Lung (tissue), 12 donors: ENCODE measurements around the gene RARG. TPM values are rescaled to one million over a fixed set of nuclear protein-coding genes. Genes with fewer than 3 reads are reported as not detected.

ENCODE experiments used
- ATAC-seq: fragments of 200-7000 bp; cut with Tn5 transposase; one replicate; pipeline ENCODE4 v1.9.1; 2020; ENCODE audit warnings: moderate number of reproducible peaks; ENCODE audit not compliant: insufficient read depth, low FRiP score
- DNase-seq, 3 donors: peaks; one replicate each; pipeline ENCODE4 v3.0.0-alpha.2; 2013 to 2017
- H3K27ac ChIP-seq, 2 donors: one replicate each; pipeline ENCODE4 v1.5.1; 2013; ENCODE audit warnings: mild to moderate bottlenecking in 2 of 2, moderate library complexity in 2 of 2, control low read depth in 1 of 2, inconsistent platforms in 1 of 2, low read depth in 1 of 2, low read length in 1 of 2
- H3K27me3 ChIP-seq, 3 donors: one replicate each; pipeline ENCODE4 v1.5.1; 2013; ENCODE audit warnings: low read length in 2 of 3; ENCODE audit not compliant: control insufficient read depth in 3 of 3, insufficient read depth in 3 of 3
- H3K36me3 ChIP-seq, 4 donors: one replicate each; pipeline ENCODE4 v1.5.1; 2013; ENCODE audit warnings: low read length in 4 of 4, mild to moderate bottlenecking in 1 of 4, moderate library complexity in 1 of 4; ENCODE audit not compliant: control insufficient read depth in 4 of 4, insufficient read depth in 4 of 4
- H3K4me1 ChIP-seq, 5 donors: one replicate each; pipeline ENCODE4 v1.5.1; 2013; ENCODE audit warnings: low read length in 5 of 5, mild to moderate bottlenecking in 2 of 5, moderate library complexity in 1 of 5; ENCODE audit not compliant: control insufficient read depth in 5 of 5, insufficient read depth in 5 of 5
- H3K4me3 ChIP-seq: one replicate; pipeline ENCODE4 v1.5.1; 2013; ENCODE audit warnings: mild to moderate bottlenecking, control low read depth, moderate library complexity
- H3K9ac ChIP-seq, 2 donors: one replicate each; pipeline ENCODE4 v1.5.1; 2013; ENCODE audit warnings: low read length in 2 of 2, control low read depth in 1 of 2; ENCODE audit not compliant: insufficient read depth in 1 of 2
- H3K9me3 ChIP-seq, 4 donors: one replicate each; pipeline ENCODE4 v1.5.1; 2013; ENCODE audit warnings: low read length in 3 of 4, mild to moderate bottlenecking in 1 of 4, moderate library complexity in 1 of 4; ENCODE audit not compliant: control insufficient read depth in 4 of 4, insufficient read depth in 3 of 4
- CTCF ChIP-seq: IDR thresholded peaks from 2 replicates; pipeline ENCODE4 v1.5.1; 2012; ENCODE audit warnings: mild to moderate bottlenecking; ENCODE audit errors: control extremely low read depth, extremely low read depth
- WGBS, 2 donors: extraction: QIAGEN DNeasy Blood & Tissue Kit; methylation state at CpG; one replicate each; pipeline ENCODE4 v1.1.7; 2013; 5-methylcytosine and 5-hydroxymethylcytosine counted together
- polyA plus RNA-seq, 2 donors: library from polyadenylated mRNA; stranded (reverse); fragments of 200-250 nt; gene quantifications; one replicate each; pipeline ENCODE4 v1.2.1, GENCODE V29; 2013
- total RNA-seq, 2 donors: library from RNA; depleted of rRNA in 1 of 2; stranded (reverse); fragments of >200 nt in 1 of 2; gene quantifications; one replicate each; pipeline ENCODE4 v1.2.1, GENCODE V29; 2014 to 2021
- donor health status: control.
- donor health status: control.
- donor health status: Bipolar disorder and iron deficiency.
- donor health status: healthy.
- donor health status: DM: yes; HTN: yes; CAD: no.

The RARG gene
- total and polyA plus RNA-seq, 4 donors = 12.0 to 29.7 (median 21.0) TPM

- WGBS, 2 donors = 12 to 13% methylated on average over 12 of the region's 12 CpGs
- no peak overlapping the region for H3K27ac ChIP-seq
- no peaks in the 10 kb centered on the region for H3K9me3 ChIP-seq
- peak; percentile 84 to 85 (median 84) for DNase-seq
- no peak for ATAC-seq
- peaks cover 4 to 48% (median 22%) of the 10 kb centered on the region in 5 donors for H3K4me1 ChIP-seq
- no peaks in the 10 kb centered on the region for H3K27me3 ChIP-seq
- peak overlapping the region in 1 of 2 donors; percentile 69 for H3K9ac ChIP-seq
- H3K36me3 ChIP-seq = no peaks in the 10 kb centered on the region
- TF ChIP-seq CTCF = no peak
- no peak overlapping the region for H3K4me3 ChIP-seq
Measured at GRCh38 chr12:53234271-53234914, 2.4 kb upstream of the RARG start.

- H3K27me3 ChIP-seq = no peaks in the 10 kb centered on the region
- WGBS, 2 donors = 49 to 71% methylated on average over 7 of the region's 7 CpGs
- ATAC-seq = no peak
- H3K9me3 ChIP-seq = no peaks in the 10 kb centered on the region
- TF ChIP-seq CTCF = no peak
- no peaks in the 10 kb centered on the region for H3K36me3 ChIP-seq
- DNase-seq = peak in 1 of 3 donors; percentile 19
- no peak overlapping the region for H3K27ac ChIP-seq
- no peak overlapping the region for H3K4me3 ChIP-seq
- peaks cover 4 to 50% (median 22%) of the 10 kb centered on the region in 5 donors for H3K4me1 ChIP-seq
- peak overlapping the region in 1 of 2 donors; percentile 69 for H3K9ac ChIP-seq
Measured at GRCh38 chr12:53233671-53234121, 1.7 kb upstream of the RARG start.

DNA sequence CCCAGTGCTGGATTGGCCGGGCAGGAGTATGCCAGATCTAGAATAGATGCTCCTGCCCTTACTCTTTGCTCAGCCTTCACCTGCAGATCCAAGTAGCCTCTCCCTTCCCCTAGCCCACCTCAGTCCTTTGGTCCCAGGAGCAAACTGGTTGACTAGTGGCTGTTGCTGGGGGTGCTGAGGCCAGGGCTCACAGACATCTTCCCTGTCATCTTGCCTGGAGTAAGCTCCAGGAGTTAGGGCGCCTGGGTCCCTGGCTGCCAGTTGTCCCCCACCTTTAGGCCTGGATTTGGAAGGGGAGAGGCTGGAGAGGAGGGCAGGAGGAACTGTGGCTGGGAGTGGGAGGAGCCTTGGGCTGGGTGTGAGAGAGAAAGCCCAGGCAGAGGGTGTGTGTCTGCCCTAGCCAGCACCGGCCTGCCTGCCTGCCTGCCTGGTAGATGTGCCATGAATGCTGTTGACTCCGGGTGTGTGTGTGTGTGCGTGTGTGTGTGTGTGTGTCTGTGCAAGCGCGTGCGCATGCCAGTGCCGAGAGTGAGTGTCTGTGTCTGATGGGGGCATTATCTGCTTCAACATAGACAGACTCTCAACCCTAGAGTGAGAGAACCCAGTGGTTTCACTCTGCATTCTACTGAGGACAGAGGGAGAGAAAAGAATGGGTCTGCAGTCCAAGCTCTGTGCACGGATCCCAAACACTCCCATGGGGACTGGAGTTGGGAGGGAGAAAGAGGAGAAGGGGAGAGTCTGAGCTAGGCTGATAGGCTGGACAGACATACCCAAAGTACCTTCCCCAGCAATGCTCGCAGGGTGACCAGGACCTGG lies 845 bp upstream of the RARG start:
- Histone ChIP-seq H3K9ac (peak overlapping the region in 1 of 2 donors; percentile 6), H3K27me3 (no peaks in the 10 kb centered on the region)
- 28 to 30% methylated on average over 11 of the region's 11 CpGs for WGBS, 2 donors

More for the DNA sequence above, 845 bp upstream of the RARG start:
- Histone ChIP-seq H3K27ac (peak overlapping the region in 1 of 2 donors; percentile 60), H3K4me1 (peaks cover 4 to 50% (median 22%) of the 10 kb centered on the region in 5 donors), H3K36me3 (no peaks in the 10 kb centered on the region), H3K4me3 (no peak overlapping the region), H3K9me3 (no peaks in the 10 kb centered on the region)
- TF ChIP-seq CTCF = no peak
- peak; percentile 56 for ATAC-seq
- DNase-seq = peak; percentile 61 to 83 (median 64)
